Measurements from ENCODE around the gene SKP2. TPM values are rescaled to one million over a fixed set of nuclear protein-coding genes. Genes with fewer than 3 reads are reported as not detected.
"Not testable (repeated sequence)": the region's sequence is repeated elsewhere in the genome, so short reads cannot be mapped to it uniquely, and the experiment has no call there.

The SKP2 gene
- total RNA-seq, 6 experiments from 2014 or later, result 58.4 to 71.6 (median 67.9) TPM

DNA sequence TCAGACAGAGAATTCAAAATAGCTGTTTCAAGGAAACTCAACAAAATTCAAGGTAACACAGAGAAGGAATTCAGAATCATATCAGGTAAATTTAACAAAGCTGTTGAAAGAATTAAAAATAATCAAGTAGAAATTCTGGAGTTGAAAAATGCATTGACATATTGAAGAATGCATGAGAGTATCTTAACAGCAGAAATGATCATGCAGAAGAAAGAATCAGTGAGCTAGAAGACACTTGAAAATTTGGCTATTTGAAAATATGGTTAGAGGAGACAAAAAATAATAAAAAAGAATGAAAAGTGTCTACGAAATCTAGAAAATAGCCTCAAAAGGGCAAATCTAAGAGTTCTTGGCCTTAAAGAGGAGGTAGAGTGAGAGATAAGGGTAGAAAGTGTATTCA, 23.1 kb upstream of the SKP2 start:
- no peak overlapping the region for H3K27ac Mint-ChIP-seq
- no peak for DNase-seq
- H3K27me3 Mint-ChIP-seq (ENCODE audit: insufficient read depth), result no peaks in the 10 kb centered on the region
- H3K36me3 Mint-ChIP-seq (ENCODE audit: low read depth), result peaks cover 23% of the 10 kb centered on the region
- no peak for TF ChIP-seq CTCF (IDR thresholded peaks at IDR 0.05)
- no peak overlapping the region for H3K4me3 Mint-ChIP-seq
- H3K9me3 Mint-ChIP-seq, result peaks cover 8% of the 10 kb centered on the region; the same call in 1 of the 2 replicates
- no peaks in the 10 kb centered on the region for H3K4me1 Mint-ChIP-seq (ENCODE audit: low read depth)

GRCh38 chr5:36129666-36130065, 22.2 kb upstream of the SKP2 start:
- peaks cover 23% of the 10 kb centered on the region for H3K36me3 Mint-ChIP-seq (ENCODE audit: low read depth)
- not testable (repeated sequence) for DNase-seq; H3K27ac Mint-ChIP-seq; H3K4me3 Mint-ChIP-seq; H3K4me1 Mint-ChIP-seq (ENCODE audit: low read depth); H3K9me3 Mint-ChIP-seq; H3K27me3 Mint-ChIP-seq (ENCODE audit: insufficient read depth)

DNA sequence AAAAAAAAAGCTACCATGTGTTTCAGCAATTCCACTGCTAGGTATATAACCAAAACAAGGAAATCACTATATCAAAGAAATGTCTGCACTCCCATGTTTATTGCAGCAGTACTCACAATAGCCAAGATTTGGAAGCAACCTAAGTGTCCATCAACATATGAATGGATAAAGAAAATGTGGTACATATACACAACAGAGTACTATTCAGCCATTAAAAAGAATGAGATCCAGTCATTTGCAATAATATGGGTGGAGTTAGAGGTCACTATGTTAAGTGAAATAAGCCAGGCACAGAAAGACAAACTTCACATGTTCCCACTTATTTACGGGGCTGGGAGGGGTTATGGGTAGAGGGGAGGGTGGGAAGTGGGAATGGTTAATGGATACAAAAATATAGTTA, 18.9 kb upstream of the SKP2 start:
- not testable (repeated sequence) for H3K4me3 Mint-ChIP-seq; H3K4me1 Mint-ChIP-seq (ENCODE audit: low read depth); H3K27ac Mint-ChIP-seq; H3K9me3 Mint-ChIP-seq; H3K27me3 Mint-ChIP-seq (ENCODE audit: insufficient read depth); DNase-seq
- peaks cover 28% of the 10 kb centered on the region for H3K36me3 Mint-ChIP-seq (ENCODE audit: low read depth)

- H3K4me1 Mint-ChIP-seq (ENCODE audit: low read depth), result no peaks in the 10 kb centered on the region
- H3K27ac Mint-ChIP-seq, result no peak overlapping the region
- H3K27me3 Mint-ChIP-seq (ENCODE audit: insufficient read depth), result no peaks in the 10 kb centered on the region
- H3K4me3 Mint-ChIP-seq, result no peak overlapping the region
- H3K9me3 Mint-ChIP-seq, result no peaks in the 10 kb centered on the region; the same call in 1 of the 2 replicates
- DNase-seq, result no peak
- peaks cover 30% of the 10 kb centered on the region for H3K36me3 Mint-ChIP-seq (ENCODE audit: low read depth)
- no peak for TF ChIP-seq CTCF (IDR thresholded peaks at IDR 0.05)
Measured at GRCh38 chr5:36135988-36136387, 15.9 kb upstream of the SKP2 start.

GRCh38 chr5:36136581-36136980, 15.3 kb upstream of the SKP2 start:
- H3K4me1 Mint-ChIP-seq (ENCODE audit: low read depth), result no peaks in the 10 kb centered on the region
- no peak for TF ChIP-seq CTCF (IDR thresholded peaks at IDR 0.05)

GRCh38 chr5:36138900-36139683, 12.8 kb upstream of the SKP2 start:
- no peaks in the 10 kb centered on the region; the same call in 1 of the 2 replicates for H3K9me3 Mint-ChIP-seq
- H3K4me3 Mint-ChIP-seq, result no peak overlapping the region
- no peak overlapping the region for H3K27ac Mint-ChIP-seq
- peaks cover 24% of the 10 kb centered on the region for H3K36me3 Mint-ChIP-seq (ENCODE audit: low read depth)
- H3K4me1 Mint-ChIP-seq (ENCODE audit: low read depth), result no peaks in the 10 kb centered on the region
- DNase-seq, result no peak
- no peaks in the 10 kb centered on the region for H3K27me3 Mint-ChIP-seq (ENCODE audit: insufficient read depth)
- no peak for TF ChIP-seq CTCF (IDR thresholded peaks at IDR 0.05)

More at GRCh38 chr5:36136581-36136980, 15.3 kb upstream of the SKP2 start:
- H3K36me3 Mint-ChIP-seq (ENCODE audit: low read depth), result peaks cover 30% of the 10 kb centered on the region
- no peaks in the 10 kb centered on the region; the same call in 1 of the 2 replicates for H3K9me3 Mint-ChIP-seq
- no peak overlapping the region for H3K4me3 Mint-ChIP-seq
- no peak overlapping the region for H3K27ac Mint-ChIP-seq
- no peak for DNase-seq
- H3K27me3 Mint-ChIP-seq (ENCODE audit: insufficient read depth), result no peaks in the 10 kb centered on the region

Data from HFFc6 (cell line).